ENCODE results near the gene PPM1E. TPM values are rescaled to one million over a fixed set of nuclear protein-coding genes. Genes with fewer than 3 reads are reported as not detected.
"Not testable (repeated sequence)": the region's sequence is repeated elsewhere in the genome, so short reads cannot be mapped to it uniquely, and the experiment has no call there.

Gene PPM1E
- polyA plus RNA-seq, 1 donor from 2014 or later = 39.5 TPM

DNA sequence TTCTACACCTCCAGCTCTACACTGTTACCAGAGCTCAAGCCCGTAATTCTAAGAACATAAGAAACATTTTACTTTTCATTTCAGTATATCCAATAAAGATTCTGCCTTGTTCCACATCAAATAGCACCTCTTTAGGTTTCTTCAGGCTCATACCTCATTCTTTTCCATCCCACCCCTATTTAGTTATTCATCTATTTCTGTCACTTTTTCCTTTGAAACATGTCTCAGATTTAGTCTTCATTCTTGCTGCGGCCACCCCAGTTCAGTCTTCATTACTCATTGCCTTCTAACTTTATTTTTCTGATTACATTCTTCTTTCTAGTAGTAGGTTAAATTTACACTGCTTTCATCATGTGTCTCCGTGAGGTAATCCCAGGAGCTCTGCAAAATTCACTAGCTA is 33.5 kb downstream of the PPM1E start:
- H3K9ac ChIP-seq (ENCODE audit: low read length) = no peak overlapping the region
- no peaks in the 10 kb centered on the region for H3K36me3 ChIP-seq (ENCODE audit: insufficient read depth, low read length)
- H3K4me2 ChIP-seq (ENCODE audit: low read length) = no peak overlapping the region
- TF ChIP-seq EZH2 (IDR thresholded peaks at IDR 0.05; ENCODE audit: borderline replicate concordance, insufficient read depth, low read length, poor library complexity, severe bottlenecking) (no peak), SMC3 (conservative IDR thresholded peaks at IDR 0.05; ENCODE audit: poor library complexity) (no peak), TAF1 (IDR thresholded peaks at IDR 0.05; ENCODE audit: low read depth) (no peak), RAD21 (conservative IDR thresholded peaks at IDR 0.05) (no peak), EP300 (conservative IDR thresholded peaks at IDR 0.05; ENCODE audit: poor library complexity, severe bottlenecking) (no peak), POLR2AphosphoS5 (IDR thresholded peaks at IDR 0.05) (no peak), MXI1 (conservative IDR thresholded peaks at IDR 0.05; ENCODE audit: poor library complexity, severe bottlenecking) (no peak)
- TF ChIP-seq, protein P1, sequence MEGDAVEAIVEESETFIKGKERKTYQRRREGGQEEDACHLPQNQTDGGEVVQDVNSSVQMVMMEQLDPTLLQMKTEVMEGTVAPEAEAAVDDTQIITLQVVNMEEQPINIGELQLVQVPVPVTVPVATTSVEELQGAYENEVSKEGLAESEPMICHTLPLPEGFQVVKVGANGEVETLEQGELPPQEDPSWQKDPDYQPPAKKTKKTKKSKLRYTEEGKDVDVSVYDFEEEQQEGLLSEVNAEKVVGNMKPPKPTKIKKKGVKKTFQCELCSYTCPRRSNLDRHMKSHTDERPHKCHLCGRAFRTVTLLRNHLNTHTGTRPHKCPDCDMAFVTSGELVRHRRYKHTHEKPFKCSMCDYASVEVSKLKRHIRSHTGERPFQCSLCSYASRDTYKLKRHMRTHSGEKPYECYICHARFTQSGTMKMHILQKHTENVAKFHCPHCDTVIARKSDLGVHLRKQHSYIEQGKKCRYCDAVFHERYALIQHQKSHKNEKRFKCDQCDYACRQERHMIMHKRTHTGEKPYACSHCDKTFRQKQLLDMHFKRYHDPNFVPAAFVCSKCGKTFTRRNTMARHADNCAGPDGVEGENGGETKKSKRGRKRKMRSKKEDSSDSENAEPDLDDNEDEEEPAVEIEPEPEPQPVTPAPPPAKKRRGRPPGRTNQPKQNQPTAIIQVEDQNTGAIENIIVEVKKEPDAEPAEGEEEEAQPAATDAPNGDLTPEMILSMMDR (IDR thresholded peaks at IDR 0.05; ENCODE audit: poor library complexity, severe bottlenecking) = no peak
- TF ChIP-seq, protein P2, sequence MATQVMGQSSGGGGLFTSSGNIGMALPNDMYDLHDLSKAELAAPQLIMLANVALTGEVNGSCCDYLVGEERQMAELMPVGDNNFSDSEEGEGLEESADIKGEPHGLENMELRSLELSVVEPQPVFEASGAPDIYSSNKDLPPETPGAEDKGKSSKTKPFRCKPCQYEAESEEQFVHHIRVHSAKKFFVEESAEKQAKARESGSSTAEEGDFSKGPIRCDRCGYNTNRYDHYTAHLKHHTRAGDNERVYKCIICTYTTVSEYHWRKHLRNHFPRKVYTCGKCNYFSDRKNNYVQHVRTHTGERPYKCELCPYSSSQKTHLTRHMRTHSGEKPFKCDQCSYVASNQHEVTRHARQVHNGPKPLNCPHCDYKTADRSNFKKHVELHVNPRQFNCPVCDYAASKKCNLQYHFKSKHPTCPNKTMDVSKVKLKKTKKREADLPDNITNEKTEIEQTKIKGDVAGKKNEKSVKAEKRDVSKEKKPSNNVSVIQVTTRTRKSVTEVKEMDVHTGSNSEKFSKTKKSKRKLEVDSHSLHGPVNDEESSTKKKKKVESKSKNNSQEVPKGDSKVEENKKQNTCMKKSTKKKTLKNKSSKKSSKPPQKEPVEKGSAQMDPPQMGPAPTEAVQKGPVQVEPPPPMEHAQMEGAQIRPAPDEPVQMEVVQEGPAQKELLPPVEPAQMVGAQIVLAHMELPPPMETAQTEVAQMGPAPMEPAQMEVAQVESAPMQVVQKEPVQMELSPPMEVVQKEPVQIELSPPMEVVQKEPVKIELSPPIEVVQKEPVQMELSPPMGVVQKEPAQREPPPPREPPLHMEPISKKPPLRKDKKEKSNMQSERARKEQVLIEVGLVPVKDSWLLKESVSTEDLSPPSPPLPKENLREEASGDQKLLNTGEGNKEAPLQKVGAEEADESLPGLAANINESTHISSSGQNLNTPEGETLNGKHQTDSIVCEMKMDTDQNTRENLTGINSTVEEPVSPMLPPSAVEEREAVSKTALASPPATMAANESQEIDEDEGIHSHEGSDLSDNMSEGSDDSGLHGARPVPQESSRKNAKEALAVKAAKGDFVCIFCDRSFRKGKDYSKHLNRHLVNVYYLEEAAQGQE (IDR thresholded peaks at IDR 0.05; ENCODE audit: borderline replicate concordance) = no peak
- H2AFZ ChIP-seq (ENCODE audit: low read depth, low read length) = no peak overlapping the region
- no peaks in the 10 kb centered on the region for H3K9me3 ChIP-seq (ENCODE audit: low read length)
- H3K27ac ChIP-seq (ENCODE audit: low read length) = peak overlapping the region; percentile 37
- H4K20me1 ChIP-seq (ENCODE audit: insufficient read depth) = no peaks in the 10 kb centered on the region
- no peaks in the 10 kb centered on the region for H3K27me3 ChIP-seq (ENCODE audit: insufficient read depth, low read depth, low read length)
- no peaks in the 10 kb centered on the region for H3F3A ChIP-seq (ENCODE audit: insufficient read depth, low read length, poor library complexity, severe bottlenecking)
- no peaks in the 10 kb centered on the region for H3K79me2 ChIP-seq (replicated peaks; ENCODE audit: insufficient read depth, low read length)
- no peak overlapping the region for H3K4me3 ChIP-seq (ENCODE audit: low read length)
- no peaks in the 10 kb centered on the region for H3K9me2 ChIP-seq (ENCODE audit: insufficient read depth, low read length)

DNA sequence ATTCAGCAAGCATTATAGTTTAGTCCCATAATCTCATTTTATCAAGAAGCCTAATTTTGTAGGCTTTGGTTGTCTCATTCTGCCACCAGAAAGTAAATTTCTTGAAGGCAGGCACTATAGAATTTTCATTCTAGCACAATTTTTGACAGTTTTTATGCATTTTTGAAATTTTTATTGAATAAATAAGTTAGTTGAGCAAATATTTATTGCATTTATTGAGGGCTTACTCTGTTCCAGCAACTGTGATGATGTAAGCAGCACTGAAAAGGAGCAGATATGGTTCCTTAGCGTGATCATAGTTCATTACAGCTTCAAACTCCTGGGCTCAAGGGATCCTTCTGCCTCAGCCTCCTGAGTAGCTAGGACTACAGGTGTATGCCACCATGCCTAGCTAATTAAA is 34.2 kb downstream of the PPM1E start:
- TF ChIP-seq EZH2 (IDR thresholded peaks at IDR 0.05; ENCODE audit: borderline replicate concordance, insufficient read depth, low read length, poor library complexity, severe bottlenecking) (no peak), MXI1 (conservative IDR thresholded peaks at IDR 0.05; ENCODE audit: poor library complexity, severe bottlenecking) (no peak), SMC3 (conservative IDR thresholded peaks at IDR 0.05; ENCODE audit: poor library complexity) (no peak), RAD21 (conservative IDR thresholded peaks at IDR 0.05) (no peak), TAF1 (IDR thresholded peaks at IDR 0.05; ENCODE audit: low read depth) (no peak), POLR2AphosphoS5 (IDR thresholded peaks at IDR 0.05) (no peak), EP300 (conservative IDR thresholded peaks at IDR 0.05; ENCODE audit: poor library complexity, severe bottlenecking) (no peak)
- TF ChIP-seq, protein P1 (IDR thresholded peaks at IDR 0.05; ENCODE audit: poor library complexity, severe bottlenecking) = no peak
- TF ChIP-seq, protein P2 (IDR thresholded peaks at IDR 0.05; ENCODE audit: borderline replicate concordance) = no peak
- no peaks in the 10 kb centered on the region for H3K36me3 ChIP-seq (ENCODE audit: insufficient read depth, low read length)

DNA sequence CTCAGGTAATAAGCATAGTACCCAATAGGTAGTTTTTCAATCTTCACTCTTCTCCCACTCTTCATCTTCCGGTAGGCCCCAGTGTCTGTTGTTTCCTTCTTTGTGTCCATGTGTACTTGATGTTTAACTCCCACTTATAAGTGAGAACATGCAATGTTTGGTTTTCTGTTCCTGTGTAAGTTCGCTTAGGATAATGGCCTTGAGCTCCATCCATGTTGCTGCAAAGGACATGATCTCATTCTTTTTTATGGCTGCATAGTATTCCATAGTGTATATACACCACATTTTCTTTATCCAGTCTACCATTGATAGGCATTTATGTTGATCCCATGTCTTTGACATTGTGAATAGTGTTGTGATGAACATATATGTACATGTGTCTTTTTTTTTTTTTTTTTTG is 38.9 kb downstream of the PPM1E start:
- not testable (repeated sequence) for H3K36me3 ChIP-seq (ENCODE audit: insufficient read depth, low read length); H3K4me2 ChIP-seq (ENCODE audit: low read length); H4K20me1 ChIP-seq (ENCODE audit: insufficient read depth); H3K27ac ChIP-seq (ENCODE audit: low read length); H3K9ac ChIP-seq (ENCODE audit: low read length); H3K9me3 ChIP-seq (ENCODE audit: low read length); H2AFZ ChIP-seq (ENCODE audit: low read depth, low read length); H3K9me2 ChIP-seq (ENCODE audit: insufficient read depth, low read length); H3K27me3 ChIP-seq (ENCODE audit: insufficient read depth, low read depth, low read length); H3K4me3 ChIP-seq (ENCODE audit: low read length); H3K79me2 ChIP-seq (replicated peaks; ENCODE audit: insufficient read depth, low read length); H3F3A ChIP-seq (ENCODE audit: insufficient read depth, low read length, poor library complexity, severe bottlenecking)

More for the DNA sequence above, 34.2 kb downstream of the PPM1E start:
- H3K4me2 ChIP-seq (ENCODE audit: low read length) = no peak overlapping the region
- H3K27ac ChIP-seq (ENCODE audit: low read length) = peak overlapping the region; percentile 37
- H3K79me2 ChIP-seq (replicated peaks; ENCODE audit: insufficient read depth, low read length) = no peaks in the 10 kb centered on the region
- H3F3A ChIP-seq (ENCODE audit: insufficient read depth, low read length, poor library complexity, severe bottlenecking) = no peaks in the 10 kb centered on the region
- H3K9ac ChIP-seq (ENCODE audit: low read length) = no peak overlapping the region
- no peaks in the 10 kb centered on the region for H4K20me1 ChIP-seq (ENCODE audit: insufficient read depth)
- H3K9me3 ChIP-seq (ENCODE audit: low read length) = no peaks in the 10 kb centered on the region
- no peak overlapping the region for H2AFZ ChIP-seq (ENCODE audit: low read depth, low read length)
- H3K4me3 ChIP-seq (ENCODE audit: low read length) = no peak overlapping the region
- no peaks in the 10 kb centered on the region for H3K9me2 ChIP-seq (ENCODE audit: insufficient read depth, low read length)
- no peaks in the 10 kb centered on the region for H3K27me3 ChIP-seq (ENCODE audit: insufficient read depth, low read depth, low read length)
